Pancreas (tissue), 10 donors: Measurements from ENCODE around the gene LRRC43. TPM values are rescaled to one million over a fixed set of nuclear protein-coding genes. Genes with fewer than 3 reads are reported as not detected.

Experiments
- ATAC-seq, 4 donors: fragments of 200-7000 bp; cut with Tn5 transposase; one replicate each; pipeline versions ENCODE4 v1.8.0 to v1.9.1; 2020; ENCODE audit warnings: mild to moderate bottlenecking in 4 of 4, moderate library complexity in 4 of 4
- DNase-seq, 6 donors: peaks; one replicate each; pipeline ENCODE4 v3.0.0-alpha.2; 2020
- FAIRE-seq: peaks from 2 replicates; lab custom pipeline; 2012; peaks lifted over from hg19 to GRCh38; lab: Jason Lieb, UNC
- H3K27ac ChIP-seq, 4 donors: fragments of 200-600 bp; sonication (generic); 1 replicate in 3 of 4; 2 replicates in 1 of 4; pipeline versions ENCODE4 v1.5.0 to v1.8.0; 2020
- H3K27me3 ChIP-seq, 4 donors: fragments of 200-600 bp; one replicate each; pipeline ENCODE4 v1.8.0; 2021
- H3K36me3 ChIP-seq, 3 donors: fragments of 200-600 bp; sonication (generic) in 1 of 3; one replicate each; pipeline versions ENCODE4 v1.5.0 to v1.8.0; 2020 to 2021
- H3K4me1 ChIP-seq, 3 donors: fragments of 200-600 bp; one replicate each; pipeline ENCODE4 v1.8.0; 2021
- H3K4me3 ChIP-seq, 4 donors: fragments of 200-600 bp; sonication (generic) in 2 of 4; one replicate each; pipeline versions ENCODE4 v1.5.0 to v1.8.0; 2020 to 2021
- H3K9me3 ChIP-seq, 4 donors: fragments of 200-600 bp; one replicate each; pipeline ENCODE4 v1.8.0; 2021
- WGBS, 2 donors: extraction: QIAGEN DNeasy Blood & Tissue Kit; methylation state at CpG; one replicate each; pipeline ENCODE4 v1.1.7; 2013; 5-methylcytosine and 5-hydroxymethylcytosine counted together
- intact Hi-C, 3 donors: fragments of 100-400 bp; cut with DNase I; formaldehyde crosslinking; loops; one replicate each; pipeline versions ENCODE4 v1.11.1 to v1.14.2; 2022
- polyA plus RNA-seq, 2 donors: library from polyadenylated mRNA; stranded (reverse); fragments of 200-250 nt; gene quantifications; one replicate each; pipeline ENCODE4 v1.2.3, GENCODE V29; 2013
- total RNA-seq, 6 donors: library from RNA; stranded (reverse); fragmentation: NEBNext Ultra II Directional in 4 of 6; extraction: Animal tissue kit (Norgen Biotek cat#: 25700) in 4 of 6; gene quantifications; one replicate each; pipeline versions ENCODE4 v1.2.1 to v1.2.4, GENCODE V29; 2021 to 2023
- TF ChIP-seq, protein P1 (sequence below), 4 donors: fragments of 200-600 bp; sonication (generic) in 3 of 4; IDR thresholded peaks; one replicate each; pipeline versions ENCODE4 v1.5.0 to v1.8.0; 2021; ENCODE audit warnings: antibody characterized with exemption in 4 of 4
- donor health status: healthy with polysubstance abuse.
- donor health status: DM: no; HTN: no; CAD: no; lungs with moderate emphysema.
- donor health status: DM: no; HTN: no; CAD: no.
- donor health status: control.
- donor health status: control.
- donor health status: Bipolar disorder and iron deficiency.
- donor health status: DM: yes; HTN: yes; CAD: no.
- donor health status: DM: no; HTN: no; CAD: no.
- donor health status: DM: no; HTN: no; CAD: no.
- donor health status: DM: yes; HTN: yes; CAD: no.

The LRRC43 gene
- total and polyA plus RNA-seq, 8 donors, result 0.12 to 1.6 (median 0.52) TPM

GRCh38 chr12:122161682-122162081, 21.2 kb upstream of the LRRC43 start:
- Histone ChIP-seq H3K9me3 (no peaks in the 10 kb centered on the region), H3K4me3 (no peak overlapping the region), H3K4me1 (no peaks in the 10 kb centered on the region), H3K27me3 (no peaks in the 10 kb centered on the region), H3K27ac (no peak overlapping the region), H3K36me3 (no peaks in the 10 kb centered on the region)
- FAIRE-seq (no peak), DNase-seq (no peak), ATAC-seq (no peak)
- intact Hi-C loops, result no loop called here
- TF ChIP-seq, protein P1, sequence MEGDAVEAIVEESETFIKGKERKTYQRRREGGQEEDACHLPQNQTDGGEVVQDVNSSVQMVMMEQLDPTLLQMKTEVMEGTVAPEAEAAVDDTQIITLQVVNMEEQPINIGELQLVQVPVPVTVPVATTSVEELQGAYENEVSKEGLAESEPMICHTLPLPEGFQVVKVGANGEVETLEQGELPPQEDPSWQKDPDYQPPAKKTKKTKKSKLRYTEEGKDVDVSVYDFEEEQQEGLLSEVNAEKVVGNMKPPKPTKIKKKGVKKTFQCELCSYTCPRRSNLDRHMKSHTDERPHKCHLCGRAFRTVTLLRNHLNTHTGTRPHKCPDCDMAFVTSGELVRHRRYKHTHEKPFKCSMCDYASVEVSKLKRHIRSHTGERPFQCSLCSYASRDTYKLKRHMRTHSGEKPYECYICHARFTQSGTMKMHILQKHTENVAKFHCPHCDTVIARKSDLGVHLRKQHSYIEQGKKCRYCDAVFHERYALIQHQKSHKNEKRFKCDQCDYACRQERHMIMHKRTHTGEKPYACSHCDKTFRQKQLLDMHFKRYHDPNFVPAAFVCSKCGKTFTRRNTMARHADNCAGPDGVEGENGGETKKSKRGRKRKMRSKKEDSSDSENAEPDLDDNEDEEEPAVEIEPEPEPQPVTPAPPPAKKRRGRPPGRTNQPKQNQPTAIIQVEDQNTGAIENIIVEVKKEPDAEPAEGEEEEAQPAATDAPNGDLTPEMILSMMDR (IDR thresholded peaks at IDR 0.05), result no peak
- WGBS, 2 donors, result 77 to 81% methylated on average over 8 of the region's 8 CpGs

- Histone ChIP-seq H3K4me3 (no peak overlapping the region), H3K27me3 (no peaks in the 10 kb centered on the region), H3K9me3 (no peaks in the 10 kb centered on the region), H3K27ac (no peak overlapping the region), H3K36me3 (no peaks in the 10 kb centered on the region), H3K4me1 (no peaks in the 10 kb centered on the region)
- no peak for FAIRE-seq
- TF ChIP-seq, protein P1 (IDR thresholded peaks at IDR 0.05), result no peak
- WGBS, 2 donors, result 74 to 81% methylated on average over 3 of the region's 3 CpGs
- no peak for ATAC-seq
- DNase-seq, result no peak
- intact Hi-C loops, result no loop called here
Measured at GRCh38 chr12:122162976-122163375, 19.9 kb upstream of the LRRC43 start.

- DNase-seq (no peak), FAIRE-seq (no peak), ATAC-seq (no peak)
- TF ChIP-seq, protein P1 (IDR thresholded peaks at IDR 0.05), result no peak
- no peak overlapping the region for H3K27ac ChIP-seq
- H3K9me3 ChIP-seq, result no peaks in the 10 kb centered on the region
- intact Hi-C loops, result no loop called here
- H3K27me3 ChIP-seq, result no peaks in the 10 kb centered on the region
- H3K4me1 ChIP-seq, result no peaks in the 10 kb centered on the region
- no peaks in the 10 kb centered on the region for H3K36me3 ChIP-seq
- 73 to 75% methylated on average over 22 of the region's 22 CpGs for WGBS, 2 donors
- H3K4me3 ChIP-seq, result no peak overlapping the region
Measured at GRCh38 chr12:122166422-122167349, 16.2 kb upstream of the LRRC43 start.

GRCh38 chr12:122167356-122167925, 15.5 kb upstream of the LRRC43 start:
- intact Hi-C loops, result no loop called here
- ATAC-seq, result no peak
- Histone ChIP-seq H3K4me3 (no peak overlapping the region), H3K27me3 (no peaks in the 10 kb centered on the region), H3K4me1 (no peaks in the 10 kb centered on the region), H3K27ac (no peak overlapping the region), H3K9me3 (no peaks in the 10 kb centered on the region), H3K36me3 (no peaks in the 10 kb centered on the region)
- no peak for FAIRE-seq
- DNase-seq, result no peak
- WGBS, 2 donors, result 82 to 90% methylated on average over 10 of the region's 10 CpGs
- TF ChIP-seq, protein P1 (IDR thresholded peaks at IDR 0.05), result no peak

GRCh38 chr12:122168492-122168891, 14.4 kb upstream of the LRRC43 start:
- H3K4me3 ChIP-seq, result no peak overlapping the region
- intact Hi-C loops, result no loop called here
- FAIRE-seq (no peak), ATAC-seq (no peak), DNase-seq (no peak)
- WGBS, 2 donors, result 82 to 91% methylated on average over 3 of the region's 3 CpGs
- no peaks in the 10 kb centered on the region for H3K4me1 ChIP-seq
- H3K9me3 ChIP-seq, result no peaks in the 10 kb centered on the region
- no peaks in the 10 kb centered on the region for H3K27me3 ChIP-seq
- TF ChIP-seq, protein P1 (IDR thresholded peaks at IDR 0.05), result no peak
- no peaks in the 10 kb centered on the region for H3K36me3 ChIP-seq
- H3K27ac ChIP-seq, result no peak overlapping the region
